ENCODE results near the gene MAFF. TPM values are rescaled to one million over a fixed set of nuclear protein-coding genes. Genes with fewer than 3 reads are reported as not detected.

The MAFF gene
- total RNA-seq, 1 experiment from 2014 or later = 26.0 TPM

DNA sequence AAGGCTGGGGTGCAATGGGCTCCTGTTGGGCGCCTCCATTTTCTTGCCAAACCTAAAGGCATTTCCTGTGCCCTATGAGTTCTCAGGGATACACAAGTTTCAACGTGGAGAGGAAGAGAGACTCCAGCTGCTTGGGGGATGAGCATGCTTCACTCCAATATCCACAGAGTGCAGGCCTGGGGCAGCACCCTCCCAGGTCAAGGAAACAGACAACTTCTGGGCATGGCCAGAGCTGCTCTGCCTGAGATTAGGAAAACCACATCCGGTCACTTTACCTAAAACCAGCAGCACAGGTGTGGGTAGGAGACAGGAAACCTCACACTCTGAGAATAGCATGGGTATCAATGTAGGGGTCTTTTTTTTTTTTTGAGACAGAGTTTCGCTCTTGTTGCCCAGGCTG lies 42.3 kb downstream of the MAFF start:
- TF ChIP-seq FOSL1 (IDR thresholded peaks at IDR 0.05; ENCODE audit: low read depth) (no peak), ZFX (IDR thresholded peaks at IDR 0.05) (no peak), EGR1 (IDR thresholded peaks at IDR 0.05; ENCODE audit: low read depth) (no peak), ZNF274 (IDR thresholded peaks at IDR 0.05; ENCODE audit: low read depth, low read length) (no peak), SRF (IDR thresholded peaks at IDR 0.05; ENCODE audit: low read depth) (no peak), ELF1 (IDR thresholded peaks at IDR 0.05; ENCODE audit: borderline replicate concordance, low read depth) (no peak), JUND (IDR thresholded peaks at IDR 0.05) (no peak), EZH2 (IDR thresholded peaks at IDR 0.05) (no peak), YY1 (IDR thresholded peaks at IDR 0.05; ENCODE audit: extremely low read depth, insufficient replicate concordance, low read depth, low read length) (no peak), TCF7L2 (IDR thresholded peaks at IDR 0.05; ENCODE audit: borderline replicate concordance, extremely low read depth, insufficient read depth, insufficient read length) (no peak), SP1 (IDR thresholded peaks at IDR 0.05; ENCODE audit: low read depth) (no peak)
- TF ChIP-seq, protein P1, sequence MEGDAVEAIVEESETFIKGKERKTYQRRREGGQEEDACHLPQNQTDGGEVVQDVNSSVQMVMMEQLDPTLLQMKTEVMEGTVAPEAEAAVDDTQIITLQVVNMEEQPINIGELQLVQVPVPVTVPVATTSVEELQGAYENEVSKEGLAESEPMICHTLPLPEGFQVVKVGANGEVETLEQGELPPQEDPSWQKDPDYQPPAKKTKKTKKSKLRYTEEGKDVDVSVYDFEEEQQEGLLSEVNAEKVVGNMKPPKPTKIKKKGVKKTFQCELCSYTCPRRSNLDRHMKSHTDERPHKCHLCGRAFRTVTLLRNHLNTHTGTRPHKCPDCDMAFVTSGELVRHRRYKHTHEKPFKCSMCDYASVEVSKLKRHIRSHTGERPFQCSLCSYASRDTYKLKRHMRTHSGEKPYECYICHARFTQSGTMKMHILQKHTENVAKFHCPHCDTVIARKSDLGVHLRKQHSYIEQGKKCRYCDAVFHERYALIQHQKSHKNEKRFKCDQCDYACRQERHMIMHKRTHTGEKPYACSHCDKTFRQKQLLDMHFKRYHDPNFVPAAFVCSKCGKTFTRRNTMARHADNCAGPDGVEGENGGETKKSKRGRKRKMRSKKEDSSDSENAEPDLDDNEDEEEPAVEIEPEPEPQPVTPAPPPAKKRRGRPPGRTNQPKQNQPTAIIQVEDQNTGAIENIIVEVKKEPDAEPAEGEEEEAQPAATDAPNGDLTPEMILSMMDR (IDR thresholded peaks at IDR 0.05 in 2 of 3, conservative IDR thresholded peaks at IDR 0.05 in 1 of 3; ENCODE audit: borderline replicate concordance in 1 of 3, insufficient read depth in 1 of 3, low read depth in 2 of 3, low read length in 2 of 3) = no peak
- TF ChIP-seq, protein P2, sequence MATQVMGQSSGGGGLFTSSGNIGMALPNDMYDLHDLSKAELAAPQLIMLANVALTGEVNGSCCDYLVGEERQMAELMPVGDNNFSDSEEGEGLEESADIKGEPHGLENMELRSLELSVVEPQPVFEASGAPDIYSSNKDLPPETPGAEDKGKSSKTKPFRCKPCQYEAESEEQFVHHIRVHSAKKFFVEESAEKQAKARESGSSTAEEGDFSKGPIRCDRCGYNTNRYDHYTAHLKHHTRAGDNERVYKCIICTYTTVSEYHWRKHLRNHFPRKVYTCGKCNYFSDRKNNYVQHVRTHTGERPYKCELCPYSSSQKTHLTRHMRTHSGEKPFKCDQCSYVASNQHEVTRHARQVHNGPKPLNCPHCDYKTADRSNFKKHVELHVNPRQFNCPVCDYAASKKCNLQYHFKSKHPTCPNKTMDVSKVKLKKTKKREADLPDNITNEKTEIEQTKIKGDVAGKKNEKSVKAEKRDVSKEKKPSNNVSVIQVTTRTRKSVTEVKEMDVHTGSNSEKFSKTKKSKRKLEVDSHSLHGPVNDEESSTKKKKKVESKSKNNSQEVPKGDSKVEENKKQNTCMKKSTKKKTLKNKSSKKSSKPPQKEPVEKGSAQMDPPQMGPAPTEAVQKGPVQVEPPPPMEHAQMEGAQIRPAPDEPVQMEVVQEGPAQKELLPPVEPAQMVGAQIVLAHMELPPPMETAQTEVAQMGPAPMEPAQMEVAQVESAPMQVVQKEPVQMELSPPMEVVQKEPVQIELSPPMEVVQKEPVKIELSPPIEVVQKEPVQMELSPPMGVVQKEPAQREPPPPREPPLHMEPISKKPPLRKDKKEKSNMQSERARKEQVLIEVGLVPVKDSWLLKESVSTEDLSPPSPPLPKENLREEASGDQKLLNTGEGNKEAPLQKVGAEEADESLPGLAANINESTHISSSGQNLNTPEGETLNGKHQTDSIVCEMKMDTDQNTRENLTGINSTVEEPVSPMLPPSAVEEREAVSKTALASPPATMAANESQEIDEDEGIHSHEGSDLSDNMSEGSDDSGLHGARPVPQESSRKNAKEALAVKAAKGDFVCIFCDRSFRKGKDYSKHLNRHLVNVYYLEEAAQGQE (IDR thresholded peaks at IDR 0.05; ENCODE audit: low read depth) = no peak

More for the DNA sequence above, 42.3 kb downstream of the MAFF start:
- Histone ChIP-seq H3K9me2 (ENCODE audit: insufficient read depth) (no peaks in the 10 kb centered on the region), H2AFZ (ENCODE audit: low read depth, low read length, poor library complexity, severe bottlenecking) (no peak overlapping the region), H3K9me3 (ENCODE audit: control insufficient read depth in 1 of 2, insufficient read depth in 1 of 2, low read depth in 1 of 2, low read length in 2 of 2) (no peaks in the 10 kb centered on the region), H3K27ac (ENCODE audit: low read depth, low read length) (no peak overlapping the region), H3K9ac (ENCODE audit: low read length) (no peak overlapping the region), H4K20me1 (ENCODE audit: insufficient read depth) (no peaks in the 10 kb centered on the region), H3K4me2 (ENCODE audit: low read length) (no peak overlapping the region), H3K79me2 (ENCODE audit: insufficient read depth, low read length) (peaks cover 9% of the 10 kb centered on the region; the same call in 1 of the 2 replicates), H3K27me3 (ENCODE audit: insufficient read depth, low read length) (no peaks in the 10 kb centered on the region), H3K4me3 (replicated peaks in 1 of 2; ENCODE audit: low read depth in 1 of 2, low read length in 2 of 2) (no peak overlapping the region), H3K36me3 (ENCODE audit: control insufficient read depth in 1 of 2, insufficient read depth in 2 of 2, low read length in 2 of 2) (peaks cover 0 to 3% of the 10 kb centered on the region in 2 experiments; a peak in 1 of 4 replicates), H3K4me1 (ENCODE audit: control insufficient read depth in 1 of 2, insufficient read depth in 2 of 2, low read length in 2 of 2) (peaks cover 23 to 27% of the 10 kb centered on the region in 2 experiments)
- no peak for DNase-seq (ENCODE audit: low read depth, low spot score)
- no peak for ATAC-seq
- intact Hi-C loops (cut with micrococcal nuclease) = no loop called here
- RAD21 ChIA-PET (ENCODE audit: low non-redundant PET in 1 of 2, low total read pairs in 2 of 2, uncharacterized antibody in 2 of 2, unreplicated experiment in 2 of 2) = interaction anchor here in 1 of 2 experiments (0.6 kb wide), 1 partner anchor 12 kb away, joined by 3 read pairs; no protein-coding TSS in a partner anchor
- CTCF ChIA-PET = no interaction called here
- BruUV-seq (replicated peaks) = no TSS peak
- POLR2A ChIA-PET = no interaction called here
